Measurements from ENCODE around the gene CYB5RL.

Gene CYB5RL

DNA sequence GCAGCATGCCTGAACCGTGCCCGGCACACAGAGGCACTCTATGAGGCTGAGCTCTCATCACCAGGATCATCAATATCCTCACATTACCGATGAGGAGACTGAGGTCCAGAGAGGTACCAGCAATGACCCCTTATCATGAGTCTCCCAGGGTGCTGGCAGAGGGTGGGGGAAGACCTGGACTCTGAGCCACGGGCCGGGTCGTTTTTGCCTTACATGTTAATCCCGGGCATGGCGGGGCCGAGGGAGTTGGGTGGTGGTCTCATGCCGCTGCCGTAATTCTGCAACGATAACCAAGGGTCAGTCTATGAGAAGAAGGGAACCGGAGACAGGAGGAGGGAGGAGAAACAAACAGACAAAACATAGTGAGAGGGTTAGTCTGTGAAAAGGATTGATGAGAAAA is 43.2 kb upstream of the CYB5RL start:
- DNase-seq (ENCODE audit: low read depth), result no peak
- H3K4me3 ChIP-seq (ENCODE audit: low read depth, low read length), result no peak overlapping the region
- TF ChIP-seq CTCF (IDR thresholded peaks at IDR 0.05; ENCODE audit: control insufficient read depth, extremely low read depth, insufficient read depth), result no peak

DNA sequence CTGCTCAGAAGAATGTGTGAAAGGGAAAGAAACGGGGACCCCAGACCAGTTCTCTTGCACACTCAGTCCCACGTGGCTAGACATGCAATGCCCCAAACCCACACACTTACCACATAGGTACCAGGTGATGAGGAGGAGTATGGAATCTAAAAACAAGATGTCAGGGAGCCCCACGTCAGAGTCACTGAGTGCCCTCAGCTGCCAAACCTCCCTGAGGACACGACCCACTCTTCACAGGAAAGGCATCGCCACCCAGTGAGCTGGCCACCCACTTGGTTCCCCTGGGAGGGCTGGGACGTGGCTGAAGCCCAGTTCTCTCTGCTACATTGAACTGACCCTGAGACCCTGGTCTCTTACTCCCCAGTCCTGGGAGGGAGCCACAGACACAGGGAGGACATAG is 41.5 kb upstream of the CYB5RL start:
- TF ChIP-seq CTCF (IDR thresholded peaks at IDR 0.05; ENCODE audit: control insufficient read depth, extremely low read depth, insufficient read depth), result no peak
- DNase-seq (ENCODE audit: low read depth), result no peak
- H3K4me3 ChIP-seq (ENCODE audit: low read depth, low read length), result no peak overlapping the region

GRCh38 chr1:54240741-54241335 is 41.0 kb upstream of the CYB5RL start:
- no peak overlapping the region for H3K4me3 ChIP-seq (ENCODE audit: low read depth, low read length)
- no peak for TF ChIP-seq CTCF (IDR thresholded peaks at IDR 0.05; ENCODE audit: control insufficient read depth, extremely low read depth, insufficient read depth)
- no peak for DNase-seq (ENCODE audit: low read depth)

DNA sequence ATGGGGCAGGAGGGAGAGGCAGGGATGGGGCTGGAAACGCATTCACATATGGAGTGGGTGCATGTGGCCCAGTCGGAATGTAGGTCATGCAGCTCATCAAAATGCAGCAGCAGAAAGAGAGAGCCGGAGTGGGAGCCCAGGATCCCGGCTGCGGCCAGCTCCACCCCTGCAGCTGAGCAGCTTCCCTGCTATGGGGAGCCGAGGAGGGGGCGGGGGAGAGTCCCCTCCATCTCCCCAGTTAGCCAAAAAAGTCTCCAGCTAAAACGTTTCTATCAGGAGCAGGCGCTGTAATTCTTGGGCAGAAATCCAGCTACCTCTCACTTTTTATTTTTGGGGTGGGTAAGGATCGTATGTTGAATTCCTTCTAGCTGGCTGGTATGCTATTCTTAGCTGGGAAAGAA is 39.8 kb upstream of the CYB5RL start:
- TF ChIP-seq CTCF (IDR thresholded peaks at IDR 0.05; ENCODE audit: control insufficient read depth, extremely low read depth, insufficient read depth), result no peak
- no peak for DNase-seq (ENCODE audit: low read depth)
- H3K4me3 ChIP-seq (ENCODE audit: low read depth, low read length), result no peak overlapping the region

DNA sequence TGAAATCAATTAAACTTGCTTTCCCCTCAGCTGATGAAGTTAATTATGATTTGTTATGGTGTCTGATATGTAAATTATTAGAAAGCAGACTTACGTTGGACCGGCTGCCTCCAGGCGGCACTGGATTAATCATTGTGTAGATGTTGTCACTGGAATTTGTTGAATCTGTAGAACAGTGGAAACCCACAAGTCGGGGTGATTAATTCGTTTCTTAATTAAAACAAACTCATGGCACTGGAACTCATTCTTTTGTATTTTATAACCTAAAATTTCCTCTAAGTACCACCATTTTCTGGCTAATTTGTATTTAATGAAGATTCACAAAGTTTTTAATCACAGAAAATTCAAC is 39.2 kb upstream of the CYB5RL start:
- no peak for DNase-seq (ENCODE audit: low read depth)
- TF ChIP-seq CTCF (IDR thresholded peaks at IDR 0.05; ENCODE audit: control insufficient read depth, extremely low read depth, insufficient read depth), result no peak
- no peak overlapping the region for H3K4me3 ChIP-seq (ENCODE audit: low read depth, low read length)

DNA sequence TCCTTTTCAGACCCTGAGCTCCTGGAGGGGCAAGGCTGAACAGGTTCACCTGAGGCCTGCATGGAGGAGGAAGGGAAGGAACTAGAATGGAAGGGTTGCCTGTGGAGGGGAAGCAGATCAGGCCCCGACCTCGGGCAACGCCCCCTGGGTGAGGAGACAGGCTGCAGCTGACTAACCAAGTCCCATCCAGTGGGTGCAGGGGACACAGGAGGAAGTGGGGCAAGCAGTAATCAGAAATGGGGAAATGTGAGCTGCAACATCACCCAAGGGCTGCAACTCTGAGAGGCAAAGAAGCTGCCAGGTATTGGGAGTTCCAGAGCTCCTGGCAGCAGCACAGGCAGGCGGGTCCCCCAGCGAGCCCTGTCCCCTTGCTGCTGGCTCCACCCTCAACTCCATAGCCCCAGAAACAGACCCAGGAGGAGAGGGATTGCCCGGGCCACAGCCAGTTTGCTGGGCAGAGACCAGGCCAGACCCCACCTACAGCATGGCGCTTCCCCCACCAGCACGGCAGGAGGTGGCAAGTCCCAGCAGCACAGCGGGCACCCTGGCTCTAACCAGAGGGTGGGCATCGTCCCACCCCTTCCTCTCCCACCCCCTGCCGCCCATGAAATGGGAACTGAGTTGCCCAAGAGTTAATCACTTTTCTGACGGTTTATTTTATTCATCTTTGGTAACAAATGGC is 38.7 kb upstream of the CYB5RL start:
- H3K4me3 ChIP-seq (ENCODE audit: low read depth, low read length), result no peak overlapping the region
- TF ChIP-seq CTCF (IDR thresholded peaks at IDR 0.05; ENCODE audit: control insufficient read depth, extremely low read depth, insufficient read depth), result no peak
- no peak for DNase-seq (ENCODE audit: low read depth)

GRCh38 chr1:54237586-54237985 is 37.8 kb upstream of the CYB5RL start:
- no peak for TF ChIP-seq CTCF (IDR thresholded peaks at IDR 0.05; ENCODE audit: control insufficient read depth, extremely low read depth, insufficient read depth)
- DNase-seq (ENCODE audit: low read depth), result no peak
- no peak overlapping the region for H3K4me3 ChIP-seq (ENCODE audit: low read depth, low read length)
